IMR-90 (cell line): ENCODE measurements around the gene MGST1. TPM values are rescaled to one million over a fixed set of nuclear protein-coding genes. Genes with fewer than 3 reads are reported as not detected.

ENCODE experiments used
- ATAC-seq: fragments of 200-7000 bp; cut with Tn5 transposase; 2 replicates; pipeline ENCODE4 v1.9.1; 2020; ENCODE audit warnings: low read depth, mild to moderate bottlenecking, moderate library complexity
- BruUV-seq: library from RNA; stranded (reverse); fragments of 400-500 nt; replicated peaks from 2 replicates; lab custom pipeline; 2021; lab: Mats Ljungman, UMichigan
- CTCF ChIA-PET: fragments of 300-600 bp; formaldehyde crosslinking; extraction: SDS; loops from one replicate; lab custom pipeline; 2021; ENCODE audit warnings: antibody characterized with exemption; lab: Yijun Ruan, JAX
- POLR2A ChIA-PET: fragments of 300-600 bp; sonication (Branson Sonifier 250); formaldehyde crosslinking; loops from one replicate; lab custom pipeline; 2022; ENCODE audit warnings: antibody characterized with exemption; ENCODE audit not compliant: unreplicated experiment; lab: Charles Lee
- DNase-seq: peaks from one replicate; pipeline ENCODE4 v3.0.0; 2013
- H2AFZ ChIP-seq: replicated peaks from 2 replicates; pipeline ENCODE3; 2013; ENCODE audit warnings: low read length, mild to moderate bottlenecking; ENCODE audit not compliant: poor library complexity
- H2AK5ac ChIP-seq: 2 replicates; pipeline ENCODE4 v1.6.1; 2013; ENCODE audit warnings: low read depth, low read length, inconsistent platforms
- H2AK9ac ChIP-seq: replicated peaks from 2 replicates; pipeline ENCODE3; 2013; ENCODE audit warnings: mild to moderate bottlenecking, low read depth, low read length, moderate library complexity; ENCODE audit not compliant: poor library complexity
- H2BK120ac ChIP-seq: 2 replicates; pipeline ENCODE4 v1.6.1; 2013; ENCODE audit warnings: low read depth, low read length, inconsistent platforms
- H2BK15ac ChIP-seq: 3 replicates; pipeline ENCODE4 v1.6.1; 2013; ENCODE audit warnings: low read depth, low read length, inconsistent platforms
- H2BK20ac ChIP-seq: 2 replicates; pipeline ENCODE4 v1.6.1; 2013; ENCODE audit warnings: low read depth, mild to moderate bottlenecking, inconsistent platforms, low read length, moderate library complexity
- H2BK5ac ChIP-seq: 2 replicates; pipeline ENCODE4 v1.6.1; 2013; ENCODE audit warnings: mild to moderate bottlenecking, low read depth, low read length, inconsistent platforms; ENCODE audit not compliant: poor library complexity, severe bottlenecking
- H3K14ac ChIP-seq: replicated peaks from 2 replicates; pipeline ENCODE4 v1.6.1; 2013; ENCODE audit warnings: low read depth, low read length, inconsistent platforms
- H3K18ac ChIP-seq: 2 replicates; pipeline ENCODE4 v1.6.1; 2013; ENCODE audit warnings: low read depth, low read length, control low read depth
- H3K23ac ChIP-seq: 2 replicates; pipeline ENCODE4 v1.6.1; 2013; ENCODE audit warnings: low read depth, low read length, inconsistent platforms
- H3K27ac ChIP-seq: 2 replicates; pipeline ENCODE4 v1.5.1; 2013; ENCODE audit warnings: mild to moderate bottlenecking, control low read depth, low read length; ENCODE audit not compliant: insufficient read depth
- H3K27me3 ChIP-seq: 2 replicates; pipeline ENCODE4 v1.6.1; 2013; ENCODE audit warnings: low read length; ENCODE audit not compliant: control insufficient read depth, insufficient read depth
- H3K36me3 ChIP-seq: 2 replicates; pipeline ENCODE4 v1.6.1; 2013; ENCODE audit warnings: low read length, mixed read lengths; ENCODE audit not compliant: control insufficient read depth, insufficient read depth
- H3K4ac ChIP-seq: 2 replicates; pipeline ENCODE4 v1.6.1; 2013; ENCODE audit warnings: low read depth, low read length, inconsistent platforms
- H3K4me1 ChIP-seq: 2 replicates; pipeline ENCODE4 v1.6.1; 2013; ENCODE audit warnings: low read length, mixed read lengths; ENCODE audit not compliant: control insufficient read depth, insufficient read depth
- H3K4me2 ChIP-seq: 2 replicates; pipeline ENCODE4 v1.6.1; 2013; ENCODE audit warnings: low read depth, mild to moderate bottlenecking, control low read depth, low read length, moderate library complexity
- H3K4me3 ChIP-seq: 2 replicates; pipeline ENCODE4 v1.5.1; 2013; ENCODE audit warnings: low read depth, mild to moderate bottlenecking, control low read depth, low read length, moderate library complexity; ENCODE audit not compliant: insufficient read depth
- H3K56ac ChIP-seq: 2 replicates; pipeline ENCODE4 v1.6.1; 2013; ENCODE audit warnings: low read length, inconsistent platforms; ENCODE audit not compliant: insufficient read depth; ENCODE audit errors: extremely low read depth
- H3K79me1 ChIP-seq, 2 experiments: 2 replicates each; pipeline ENCODE4 v1.6.1; 2013; ENCODE audit warnings: low read length in 2 of 2, inconsistent platforms in 1 of 2, low read depth in 1 of 2
- H3K9ac ChIP-seq: 2 replicates; pipeline ENCODE4 v1.6.1; 2013; ENCODE audit warnings: low read depth, low read length, control low read depth
- H3K9me1 ChIP-seq: 2 replicates; pipeline ENCODE4 v1.6.1; 2013; ENCODE audit warnings: low read length, inconsistent platforms; ENCODE audit not compliant: insufficient read depth
- H3K9me3 ChIP-seq: 2 replicates; pipeline ENCODE4 v1.6.1; 2013; ENCODE audit warnings: low read length; ENCODE audit not compliant: control insufficient read depth, insufficient read depth
- H4K20me1 ChIP-seq: 2 replicates; pipeline ENCODE4 v1.6.1; 2013; ENCODE audit warnings: low read length, inconsistent platforms; ENCODE audit not compliant: insufficient read depth
- H4K5ac ChIP-seq: 2 replicates; pipeline ENCODE4 v1.6.1; 2013; ENCODE audit warnings: mild to moderate bottlenecking, low read depth, low read length, control low read depth
- H4K8ac ChIP-seq, 2 experiments: 2 replicates each; pipeline ENCODE4 v1.6.1; 2013; ENCODE audit warnings: low read depth in 2 of 2, low read length in 2 of 2, control low read depth in 1 of 2, inconsistent platforms in 1 of 2
- H4K91ac ChIP-seq: 2 replicates; pipeline ENCODE4 v1.6.1; 2013; ENCODE audit warnings: low read depth, low read length, inconsistent platforms; ENCODE audit not compliant: insufficient read depth
- BHLHE40 ChIP-seq: fragments of 150-350 bp; IDR thresholded peaks from 2 replicates; pipeline ENCODE4 v1.6.1; 2016; ENCODE audit warnings: mild to moderate bottlenecking, low read depth, low read length
- CEBPB ChIP-seq: IDR thresholded peaks from 2 replicates; pipeline ENCODE4 v1.6.1; 2012; ENCODE audit warnings: low read depth, low read length, improper control_type of control experiment
- CHD1 ChIP-seq: IDR thresholded peaks from 2 replicates; pipeline ENCODE4 v1.6.1; 2012; ENCODE audit warnings: low read depth, low read length, improper control_type of control experiment
- CTCF ChIP-seq: conservative IDR thresholded peaks from 2 replicates; pipeline ENCODE4 v1.5.1; 2012; ENCODE audit warnings: mild to moderate bottlenecking, low read depth, low read length, improper control_type of control experiment
- ELK1 ChIP-seq: fragments of 150-350 bp; IDR thresholded peaks from 2 replicates; pipeline ENCODE4 v1.6.1; 2016; ENCODE audit warnings: low read depth, mild to moderate bottlenecking, low read length, moderate library complexity, borderline replicate concordance
- FOS ChIP-seq: fragments of 150-350 bp; IDR thresholded peaks from 2 replicates; pipeline ENCODE4 v1.6.1; 2016; ENCODE audit warnings: low read depth, low read length
- MAFK ChIP-seq: IDR thresholded peaks from 2 replicates; pipeline ENCODE4 v1.6.1; 2012; ENCODE audit warnings: low read depth, low read length, improper control_type of control experiment
- MAZ ChIP-seq: IDR thresholded peaks from 2 replicates; pipeline ENCODE4 v1.6.1; 2012; ENCODE audit warnings: low read depth, mild to moderate bottlenecking, low read length, improper control_type of control experiment, moderate library complexity, borderline replicate concordance
- MXI1 ChIP-seq: IDR thresholded peaks from 2 replicates; pipeline ENCODE4 v1.6.1; 2012; ENCODE audit warnings: low read depth, mild to moderate bottlenecking, low read length, moderate library complexity, borderline replicate concordance
- NFE2L2 ChIP-seq: fragments of 150-350 bp; IDR thresholded peaks from 2 replicates; pipeline ENCODE4 v1.6.1; 2016; ENCODE audit warnings: low read depth, mild to moderate bottlenecking, low read length
- POLR2A ChIP-seq: IDR thresholded peaks from 2 replicates; pipeline ENCODE4 v1.6.1; 2012; ENCODE audit warnings: mild to moderate bottlenecking, low read depth, low read length
- RAD21 ChIP-seq: IDR thresholded peaks from 2 replicates; pipeline ENCODE4 v1.6.1; 2012; ENCODE audit warnings: low read length, improper control_type of control experiment
- RCOR1 ChIP-seq: IDR thresholded peaks from 2 replicates; pipeline ENCODE4 v1.6.1; 2012; ENCODE audit warnings: mild to moderate bottlenecking, low read length, improper control_type of control experiment; ENCODE audit not compliant: insufficient replicate concordance
- RFX5 ChIP-seq: IDR thresholded peaks from 2 replicates; pipeline ENCODE4 v1.8.0; 2012; ENCODE audit warnings: low read depth, mild to moderate bottlenecking, low read length, moderate library complexity
- SMC3 ChIP-seq: fragments of 150-350 bp; IDR thresholded peaks from 2 replicates; pipeline ENCODE4 v1.6.1; 2016; ENCODE audit warnings: low read depth, mild to moderate bottlenecking, antibody characterized with exemption, low read length, moderate library complexity
- WGBS, 2 experiments: methylation state at CpG; one replicate each; pipeline versions ENCODE4 v1.1.5 to v1.1.7; 2013; ENCODE audit warnings: missing lambda C conversion rate in 2 of 2; ENCODE audit not compliant: insufficient read length in 1 of 2; ENCODE audit errors: extremely low coverage in 2 of 2; 5-methylcytosine and 5-hydroxymethylcytosine counted together
- dilution Hi-C: fragments of 300-500 bp; cut with HindIII; formaldehyde crosslinking; loops from one replicate; pipeline ENCODE4 v1.14.3; 2018; ENCODE audit warnings: low sequenced_read_pairs; ENCODE audit not compliant: unreplicated experiment
- in situ Hi-C: fragments of 300-500 bp; cut with MboI; formaldehyde crosslinking; loops from 3 replicates; pipeline ENCODE4 v1.14.3; 2019; ENCODE audit warnings: low sequenced_read_pairs, inconsistent platforms, mixed read lengths
- intact Hi-C: fragments of 100-400 bp; cut with micrococcal nuclease; formaldehyde crosslinking; loops from 2 replicates; pipeline ENCODE4 v1.10.0; 2022
- polyA plus RNA-seq, 3 experiments: library from polyadenylated mRNA; depleted of rRNA; stranded (reverse); fragments of >200 nt; gene quantifications; 2 replicates each; pipeline ENCODE4 v1.2.3, GENCODE V29; 2012; ENCODE audit warnings: low replicate concordance in 1 of 3
- total RNA-seq: library from RNA; depleted of rRNA; stranded (reverse); fragments of >200 nt; gene quantifications from 2 replicates; pipeline ENCODE4 v1.2.3, GENCODE V29; 2012
- TF ChIP-seq, protein P1 (sequence below): fragments of 150-350 bp; IDR thresholded peaks from 2 replicates; pipeline ENCODE4 v1.6.1; 2017; ENCODE audit warnings: mild to moderate bottlenecking, antibody characterized with exemption, low read length, low read depth

MGST1 gene
- total and polyA plus RNA-seq, 2 of the 4 experiments (the other 2 are of a cell fraction): 105 to 280 TPM

DNA sequence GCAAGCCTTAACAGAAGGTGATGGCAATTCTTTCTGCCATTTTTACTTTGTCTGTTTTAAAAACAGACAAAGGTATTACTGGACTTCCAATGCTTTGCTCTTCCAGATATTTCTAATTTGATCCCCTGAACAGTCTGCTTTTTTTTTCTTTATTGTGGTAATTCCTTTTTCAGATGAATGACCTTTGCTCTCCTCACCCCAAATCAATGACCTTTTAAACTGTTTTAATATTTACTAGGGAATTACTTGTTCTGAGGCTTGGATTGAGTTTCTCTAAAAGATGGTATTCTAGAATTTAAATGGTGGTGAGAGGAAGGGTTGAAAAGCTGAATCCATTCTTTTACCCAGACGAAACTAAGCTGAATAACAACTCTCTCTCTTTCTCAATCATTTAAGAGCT, 2.3 kb upstream of the MGST1 start:
- no peak overlapping the region for H4K5ac ChIP-seq
- peaks cover 3% of the 10 kb centered on the region for H3K36me3 ChIP-seq
- no peak overlapping the region for H3K4ac ChIP-seq
- dilution Hi-C loops: no loop called here
- no peak overlapping the region for H3K56ac ChIP-seq
- H3K9me1 ChIP-seq: 0 out of 2 replicates have a peak, but pooled peaks cover 2% of the 10 kb centered on the region
- H2BK120ac ChIP-seq: no peak overlapping the region
- ATAC-seq (no peak), DNase-seq (no peak)
- TF ChIP-seq CHD1: no peak
- no peak for TF ChIP-seq FOS
- no peak for TF ChIP-seq MAFK
- TF ChIP-seq, protein P1, sequence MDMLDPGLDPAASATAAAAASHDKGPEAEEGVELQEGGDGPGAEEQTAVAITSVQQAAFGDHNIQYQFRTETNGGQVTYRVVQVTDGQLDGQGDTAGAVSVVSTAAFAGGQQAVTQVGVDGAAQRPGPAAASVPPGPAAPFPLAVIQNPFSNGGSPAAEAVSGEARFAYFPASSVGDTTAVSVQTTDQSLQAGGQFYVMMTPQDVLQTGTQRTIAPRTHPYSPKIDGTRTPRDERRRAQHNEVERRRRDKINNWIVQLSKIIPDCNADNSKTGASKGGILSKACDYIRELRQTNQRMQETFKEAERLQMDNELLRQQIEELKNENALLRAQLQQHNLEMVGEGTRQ: no peak
- TF ChIP-seq POLR2A: no peak
- no peak for TF ChIP-seq BHLHE40
- TF ChIP-seq CTCF: no peak
- TF ChIP-seq RAD21: no peak
- TF ChIP-seq SMC3: no peak
- TF ChIP-seq MXI1: no peak
- no peak for TF ChIP-seq CEBPB
- no peak for TF ChIP-seq RFX5
- TF ChIP-seq RCOR1: no peak
- no peak for TF ChIP-seq MAZ
- no peak for TF ChIP-seq NFE2L2
- no peak for TF ChIP-seq ELK1
- in situ Hi-C loops: no loop called here
- H4K8ac ChIP-seq: no peak overlapping the region
- 0 out of 2 replicates have a peak, but pooled peaks cover 2% of the 10 kb centered on the region for H4K20me1 ChIP-seq
- H3K79me1 ChIP-seq: peaks cover 5 to 13% of the 10 kb centered on the region in 2 experiments; a peak in 3 of 4 replicates
- no peak overlapping the region for H3K4me2 ChIP-seq
- no peak overlapping the region for H3K27ac ChIP-seq
- H3K14ac ChIP-seq: no peak overlapping the region
- no peak overlapping the region for H2AFZ ChIP-seq
- no peak overlapping the region for H2BK15ac ChIP-seq
- H2BK5ac ChIP-seq: no peak overlapping the region
- H3K27me3 ChIP-seq: no peaks in the 10 kb centered on the region
- H2AK9ac ChIP-seq: no peak overlapping the region
- intact Hi-C loops: loop anchor here (10.0 kb wide), 2 partner anchors 430 to 1570 kb away; partner anchors contain the start of gene DERA
- no peak overlapping the region for H3K23ac ChIP-seq
- no CpG with 5 or more reads among the region's 1 CpG for WGBS, 2 experiments
- H3K4me3 ChIP-seq: no peak overlapping the region
- no peaks in the 10 kb centered on the region for H3K9me3 ChIP-seq
- no TSS peak for BruUV-seq
- no peak overlapping the region for H3K9ac ChIP-seq
- H2AK5ac ChIP-seq: no peak overlapping the region
- ChIA-PET POLR2A (no interaction called here), CTCF (no interaction called here)
- H4K91ac ChIP-seq: no peak overlapping the region
- no peak overlapping the region for H3K18ac ChIP-seq
- peaks cover 4% of the 10 kb centered on the region for H3K4me1 ChIP-seq
- no peak overlapping the region for H2BK20ac ChIP-seq
